Astrocyte (in vitro differentiated cells and primary cell): ENCODE results near the gene TRMT6. TPM values are rescaled to one million over a fixed set of nuclear protein-coding genes. Genes with fewer than 3 reads are reported as not detected.

Experiments
- DNase-seq: peaks from one replicate; pipeline ENCODE4 v3.0.0-alpha.2; 2010; ENCODE audit warnings: low read depth
- FAIRE-seq: peaks from 2 replicates; lab custom pipeline; 2011; peaks lifted over from hg19 to GRCh38; lab: Jason Lieb, UNC
- H2AFZ ChIP-seq: 2 replicates; pipeline ENCODE4 v1.6.0; 2012; ENCODE audit warnings: low read depth, low read length, inconsistent platforms
- H3K27ac ChIP-seq: 2 replicates; pipeline ENCODE4 v1.5.1; 2011; ENCODE audit warnings: low read depth, low read length, inconsistent platforms
- H3K27me3 ChIP-seq: 2 replicates; pipeline ENCODE4 v1.6.0; 2011; ENCODE audit warnings: low read length, inconsistent platforms; ENCODE audit not compliant: insufficient read depth
- H3K36me3 ChIP-seq: 2 replicates; pipeline ENCODE4 v1.5.1; 2011; ENCODE audit warnings: low read length, inconsistent platforms; ENCODE audit not compliant: insufficient read depth
- H3K4me1 ChIP-seq: 2 replicates; pipeline ENCODE4 v1.5.1; 2011; ENCODE audit warnings: low read length, inconsistent platforms; ENCODE audit not compliant: insufficient read depth
- H3K4me2 ChIP-seq: 2 replicates; pipeline ENCODE4 v1.6.0; 2012; ENCODE audit warnings: low read length, inconsistent platforms
- H3K4me3 ChIP-seq: 2 replicates; pipeline ENCODE4 v1.5.1; 2011; ENCODE audit warnings: low read depth, mild to moderate bottlenecking, low read length, inconsistent platforms; ENCODE audit not compliant: insufficient read depth
- H3K79me2 ChIP-seq: 2 replicates; pipeline ENCODE4 v1.6.0; 2012; ENCODE audit warnings: mild to moderate bottlenecking, low read length, inconsistent platforms; ENCODE audit not compliant: insufficient read depth
- H3K9ac ChIP-seq: 2 replicates; pipeline ENCODE4 v1.6.0; 2012; ENCODE audit warnings: mild to moderate bottlenecking, low read length, inconsistent platforms
- H3K9me3 ChIP-seq: 2 replicates; pipeline ENCODE4 v1.5.1; 2012; ENCODE audit warnings: low read depth, mild to moderate bottlenecking, low read length, inconsistent platforms; ENCODE audit not compliant: insufficient read depth
- H4K20me1 ChIP-seq: 2 replicates; pipeline ENCODE4 v1.6.0; 2012; ENCODE audit warnings: low read length, inconsistent platforms; ENCODE audit not compliant: insufficient read depth
- H3K27ac Mint-ChIP-seq: one replicate; pipeline ENCODE4 v1.8.0; 2021; ENCODE audit warnings: mild to moderate bottlenecking, mixed read lengths; ENCODE audit not compliant: unreplicated experiment
- H3K27me3 Mint-ChIP-seq: one replicate; pipeline ENCODE4 v1.8.0; 2021; ENCODE audit warnings: low read depth, mixed read lengths; ENCODE audit not compliant: unreplicated experiment
- H3K36me3 Mint-ChIP-seq: one replicate; pipeline ENCODE4 v1.8.0; 2021; ENCODE audit warnings: low read depth, mixed read lengths; ENCODE audit not compliant: unreplicated experiment
- H3K4me1 Mint-ChIP-seq: one replicate; pipeline ENCODE4 v1.8.0; 2021; ENCODE audit warnings: low read depth, mixed read lengths; ENCODE audit not compliant: unreplicated experiment
- H3K4me3 Mint-ChIP-seq: one replicate; pipeline ENCODE4 v1.8.0; 2021; ENCODE audit warnings: mild to moderate bottlenecking, moderate library complexity, mixed read lengths; ENCODE audit not compliant: unreplicated experiment
- H3K9me3 Mint-ChIP-seq: one replicate; pipeline ENCODE4 v1.8.0; 2021; ENCODE audit warnings: mild to moderate bottlenecking, mixed read lengths; ENCODE audit not compliant: unreplicated experiment
- EZH2 ChIP-seq: IDR thresholded peaks from 2 replicates; pipeline ENCODE4 v1.6.1; 2012; ENCODE audit warnings: mild to moderate bottlenecking, low read length, inconsistent platforms; ENCODE audit not compliant: insufficient read depth
- total RNA-seq: library from RNA; stranded (reverse); gene quantifications from 2 replicates; pipeline ENCODE4 v1.2.1, GENCODE V29; 2021
- TF ChIP-seq, protein P1 (sequence below): IDR thresholded peaks from 2 replicates; pipeline ENCODE4 v1.5.1; 2011; ENCODE audit warnings: low read depth, mild to moderate bottlenecking, inconsistent platforms, low read length, moderate library complexity; ENCODE audit not compliant: insufficient read depth

TRMT6 gene
- total RNA-seq, 1 donor from 2014 or later, result 14.4 TPM

DNA sequence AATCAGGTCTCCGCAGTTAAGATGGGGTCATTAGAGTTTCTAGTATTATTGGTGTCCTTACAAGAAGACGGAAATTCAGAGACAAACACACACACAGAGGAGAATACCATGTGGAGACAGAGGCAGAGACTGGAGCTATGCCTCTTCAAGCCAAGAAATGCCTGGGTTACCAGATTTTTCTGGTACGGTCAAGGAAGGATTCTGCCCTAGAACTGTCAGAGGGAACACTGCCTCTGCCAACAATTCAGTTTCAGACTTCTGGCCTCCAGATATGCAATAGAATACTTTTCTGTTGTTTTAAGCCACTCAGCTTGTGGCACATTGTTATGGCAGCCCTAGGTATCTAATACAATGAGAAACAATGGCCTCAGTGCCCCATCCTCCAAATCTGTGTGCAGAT lies 18.9 kb downstream of the TRMT6 start:
- H3K27ac ChIP-seq, result no peak overlapping the region
- FAIRE-seq (no peak), DNase-seq (no peak)
- Mint-ChIP-seq H3K27me3 (peaks cover 5% of the 10 kb centered on the region), H3K9me3 (no peaks in the 10 kb centered on the region), H3K4me1 (no peaks in the 10 kb centered on the region), H3K27ac (no peak overlapping the region), H3K4me3 (no peak overlapping the region), H3K36me3 (no peaks in the 10 kb centered on the region)
- H3K36me3 ChIP-seq, result no peaks in the 10 kb centered on the region
- no peaks in the 10 kb centered on the region for H4K20me1 ChIP-seq
- H3K4me1 ChIP-seq, result no peaks in the 10 kb centered on the region
- no peak overlapping the region for H3K4me3 ChIP-seq
- no peaks in the 10 kb centered on the region for H3K79me2 ChIP-seq
- no peak overlapping the region for H2AFZ ChIP-seq
- TF ChIP-seq EZH2, result no peak
- TF ChIP-seq, protein P1, sequence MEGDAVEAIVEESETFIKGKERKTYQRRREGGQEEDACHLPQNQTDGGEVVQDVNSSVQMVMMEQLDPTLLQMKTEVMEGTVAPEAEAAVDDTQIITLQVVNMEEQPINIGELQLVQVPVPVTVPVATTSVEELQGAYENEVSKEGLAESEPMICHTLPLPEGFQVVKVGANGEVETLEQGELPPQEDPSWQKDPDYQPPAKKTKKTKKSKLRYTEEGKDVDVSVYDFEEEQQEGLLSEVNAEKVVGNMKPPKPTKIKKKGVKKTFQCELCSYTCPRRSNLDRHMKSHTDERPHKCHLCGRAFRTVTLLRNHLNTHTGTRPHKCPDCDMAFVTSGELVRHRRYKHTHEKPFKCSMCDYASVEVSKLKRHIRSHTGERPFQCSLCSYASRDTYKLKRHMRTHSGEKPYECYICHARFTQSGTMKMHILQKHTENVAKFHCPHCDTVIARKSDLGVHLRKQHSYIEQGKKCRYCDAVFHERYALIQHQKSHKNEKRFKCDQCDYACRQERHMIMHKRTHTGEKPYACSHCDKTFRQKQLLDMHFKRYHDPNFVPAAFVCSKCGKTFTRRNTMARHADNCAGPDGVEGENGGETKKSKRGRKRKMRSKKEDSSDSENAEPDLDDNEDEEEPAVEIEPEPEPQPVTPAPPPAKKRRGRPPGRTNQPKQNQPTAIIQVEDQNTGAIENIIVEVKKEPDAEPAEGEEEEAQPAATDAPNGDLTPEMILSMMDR, result no peak
- H3K4me2 ChIP-seq, result no peak overlapping the region
- H3K9me3 ChIP-seq, result no peaks in the 10 kb centered on the region
- H3K27me3 ChIP-seq, result peaks cover 8% of the 10 kb centered on the region
- H3K9ac ChIP-seq, result no peak overlapping the region

GRCh38 chr20:5928836-5929715 lies 21.3 kb downstream of the TRMT6 start:
- FAIRE-seq (no peak), DNase-seq (no peak)
- H3K9me3 Mint-ChIP-seq, result no peaks in the 10 kb centered on the region
- no peak overlapping the region for H3K4me3 ChIP-seq
- H3K27ac ChIP-seq, result no peak overlapping the region
- H2AFZ ChIP-seq, result no peak overlapping the region
- H3K27me3 ChIP-seq, result peaks cover 8% of the 10 kb centered on the region
- H3K27ac Mint-ChIP-seq, result no peak overlapping the region
- H3K4me1 ChIP-seq, result no peaks in the 10 kb centered on the region
- no peaks in the 10 kb centered on the region for H3K9me3 ChIP-seq
- TF ChIP-seq, protein P1, result no peak
- TF ChIP-seq EZH2, result no peak
- no peaks in the 10 kb centered on the region for H3K36me3 ChIP-seq
- peaks cover 5% of the 10 kb centered on the region for H3K27me3 Mint-ChIP-seq
- H3K36me3 Mint-ChIP-seq, result no peaks in the 10 kb centered on the region
- no peaks in the 10 kb centered on the region for H3K4me1 Mint-ChIP-seq
- H3K4me2 ChIP-seq, result no peak overlapping the region
- no peaks in the 10 kb centered on the region for H4K20me1 ChIP-seq
- no peak overlapping the region for H3K9ac ChIP-seq
- no peaks in the 10 kb centered on the region for H3K79me2 ChIP-seq
- no peak overlapping the region for H3K4me3 Mint-ChIP-seq
